Naive thymus-derived CD8-positive, alpha-beta T cell (primary cell): ENCODE measurements around the gene FGF5. TPM values are rescaled to one million over a fixed set of nuclear protein-coding genes. Genes with fewer than 3 reads are reported as not detected.
A peak's percentile ranks its signal among the peaks of the same experiment; 100 is the strongest.
"Not testable (repeated sequence)": the region's sequence is repeated elsewhere in the genome, so short reads cannot be mapped to it uniquely, and the experiment has no call there.

Source experiments
- ATAC-seq, 2 donors: fragments of 150-1000 bp; cut with Tn5 transposase in 1 of 2; sonication (Bioruptor Pico), chemical (Tn5 transposase) in 1 of 2; 1 replicate in 1 of 2; 2 replicates in 1 of 2; pipeline ENCODE4 v1.10.0; 2021; ENCODE audit warnings: mild to moderate bottlenecking in 2 of 2, moderate library complexity in 2 of 2
- POLR2A ChIA-PET: fragments of 350-600 bp; sonication (Branson Sonifier 250); formaldehyde crosslinking; loops from one replicate; lab custom pipeline; 2021; ENCODE audit warnings: antibody characterized with exemption; lab: Charles Lee
- DNase-seq, 10 donors: peaks; one replicate each; pipeline versions ENCODE4 v3.0.0 to v3.0.0-alpha.2; 2020 to 2022
- H3K27ac Mint-ChIP-seq, 10 donors: one replicate each; pipeline ENCODE4 v1.8.0; 2020 to 2022; ENCODE audit warnings: mild to moderate bottlenecking in 10 of 10, mixed read lengths in 10 of 10, moderate library complexity in 4 of 10, inconsistent platforms in 1 of 10
- H3K27me3 Mint-ChIP-seq, 5 donors: one replicate each; pipeline ENCODE4 v1.8.0; 2021 to 2022; ENCODE audit warnings: mixed read lengths in 5 of 5
- H3K36me3 Mint-ChIP-seq, 3 donors: one replicate each; pipeline ENCODE4 v1.8.0; 2020 to 2022; ENCODE audit warnings: mixed read lengths in 3 of 3, mild to moderate bottlenecking in 2 of 3, inconsistent platforms in 1 of 3
- H3K4me1 Mint-ChIP-seq, 4 donors: one replicate each; pipeline ENCODE4 v1.8.0; 2021 to 2022; ENCODE audit warnings: mixed read lengths in 4 of 4
- H3K4me3 Mint-ChIP-seq, 10 donors: one replicate each; pipeline ENCODE4 v1.8.0; 2020 to 2022; ENCODE audit warnings: mild to moderate bottlenecking in 10 of 10, mixed read lengths in 10 of 10, moderate library complexity in 6 of 10, inconsistent platforms in 1 of 10
- H3K9me3 Mint-ChIP-seq, 9 donors: one replicate each; pipeline ENCODE4 v1.8.0; 2020 to 2022; ENCODE audit warnings: mixed read lengths in 9 of 9, mild to moderate bottlenecking in 3 of 9, inconsistent platforms in 1 of 9, moderate library complexity in 1 of 9
- polyA plus RNA-seq, 3 donors: library from polyadenylated mRNA; unstranded; fragments of 300-500 nt; fragmentation: Illumina TruSeq; gene quantifications; one replicate each; pipeline ENCODE4 v1.2.3, GENCODE V29; 2021
- total RNA-seq, 8 experiments: library from RNA in 2 of 8; stranded (reverse) in 2 of 8; gene quantifications; one replicate each; pipeline ENCODE4 v1.2.3 and lab custom pipeline; 2021 to 2026

Gene FGF5
- total and polyA plus RNA-seq, 5 experiments from 2014 or later: not detected

DNA sequence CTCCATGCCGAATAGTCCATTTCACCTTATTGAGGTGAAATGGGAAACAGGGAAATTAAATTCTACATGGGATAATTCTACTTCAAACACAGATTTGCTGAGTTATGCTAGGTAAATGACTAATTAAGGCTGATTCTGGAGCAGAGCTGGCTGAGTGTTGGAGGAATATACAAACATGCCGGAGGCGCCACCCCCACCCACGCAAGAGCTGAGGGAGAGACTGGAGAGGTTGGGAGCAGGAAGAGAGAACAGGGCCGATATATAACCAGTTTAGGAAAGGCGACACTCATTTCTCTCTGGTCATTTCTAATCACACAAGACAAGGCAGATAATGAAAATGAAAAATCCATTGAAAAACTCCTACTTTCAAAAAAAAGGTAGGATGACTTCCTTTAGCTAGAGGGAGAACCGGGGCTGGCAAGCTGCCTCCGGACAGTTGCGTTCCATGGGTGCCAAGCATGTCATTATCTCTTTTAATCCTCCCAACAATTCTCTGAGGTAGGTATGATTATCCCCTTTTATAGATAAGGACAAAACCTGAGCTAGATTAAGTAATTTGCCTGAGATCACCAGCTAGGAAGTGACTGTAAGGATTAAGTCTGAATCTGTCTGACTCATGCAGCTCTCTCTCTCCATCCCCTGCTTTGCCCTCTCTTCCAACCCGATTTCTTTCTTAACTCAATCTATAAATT is 41.5 kb downstream of the FGF5 start:
- Mint-ChIP-seq H3K9me3 (no peaks in the 10 kb centered on the region), H3K4me3 (no peak overlapping the region), H3K27me3 (peaks cover 17 to 28% (median 22%) of the 10 kb centered on the region in 5 donors), H3K4me1 (no peaks in the 10 kb centered on the region), H3K27ac (no peak overlapping the region), H3K36me3 (no peaks in the 10 kb centered on the region)
- ATAC-seq (no peak), DNase-seq (no peak)
- POLR2A ChIA-PET: no interaction called here

DNA sequence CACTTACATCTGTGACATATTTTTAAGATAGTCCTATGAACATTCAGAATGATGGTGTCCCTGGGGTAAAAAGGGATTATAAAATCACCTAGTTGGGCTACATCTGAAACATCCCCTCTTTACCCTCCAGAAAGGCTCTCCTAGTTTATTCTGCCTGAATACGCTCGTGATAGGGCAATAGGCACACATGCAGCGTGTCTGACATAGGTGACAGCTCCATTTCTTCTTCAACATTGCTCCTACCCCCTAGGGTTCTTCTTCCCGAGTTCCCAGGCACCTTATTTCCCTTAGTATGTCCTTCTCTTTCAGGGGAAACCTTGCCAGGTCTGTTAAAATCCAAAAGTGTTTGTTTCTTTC is 42.0 kb downstream of the FGF5 start:
- Mint-ChIP-seq H3K36me3 (no peaks in the 10 kb centered on the region), H3K9me3 (no peaks in the 10 kb centered on the region), H3K4me1 (no peaks in the 10 kb centered on the region), H3K27me3 (peaks cover 17 to 28% (median 22%) of the 10 kb centered on the region in 5 donors), H3K27ac (no peak overlapping the region), H3K4me3 (no peak overlapping the region)
- POLR2A ChIA-PET: no interaction called here
- ATAC-seq (no peak), DNase-seq (no peak)

DNA sequence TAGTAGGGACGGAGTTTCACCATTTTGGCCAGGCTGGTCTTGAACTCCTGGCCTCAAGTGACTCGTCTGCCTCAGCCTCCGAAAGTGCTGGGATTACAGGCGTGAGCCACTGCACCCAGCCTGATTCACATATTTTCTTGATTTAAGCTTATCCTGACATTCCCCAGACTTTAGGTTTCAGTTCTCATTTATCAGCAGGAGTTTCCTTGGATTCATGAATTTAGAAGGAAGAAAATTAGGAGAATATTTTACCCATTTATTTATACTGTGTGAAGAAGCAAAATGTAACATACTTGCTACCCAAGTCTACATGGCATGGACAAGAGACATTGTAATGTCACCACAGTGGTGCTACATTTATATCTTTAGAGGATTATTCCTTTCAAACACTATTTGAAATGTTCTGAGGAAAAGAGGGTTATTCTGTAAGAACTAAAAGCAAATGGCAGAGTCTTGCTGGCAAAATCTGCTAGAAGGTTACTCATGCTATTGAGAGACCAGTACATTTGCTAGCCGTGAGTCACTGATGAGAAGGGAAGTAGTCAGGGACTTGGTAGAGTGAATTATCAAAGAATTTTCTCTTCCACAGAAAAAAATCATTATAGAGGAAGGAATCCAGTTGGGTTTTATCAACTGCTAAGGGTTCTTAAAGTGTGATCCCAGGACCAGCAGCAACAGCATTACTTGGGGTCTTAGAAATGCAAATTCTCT is 43.0 kb downstream of the FGF5 start:
- DNase-seq (no peak), ATAC-seq (no peak)
- Mint-ChIP-seq H3K4me1 (no peaks in the 10 kb centered on the region), H3K4me3 (no peak overlapping the region), H3K9me3 (no peaks in the 10 kb centered on the region), H3K27me3 (peaks cover 17 to 28% (median 22%) of the 10 kb centered on the region in 5 donors), H3K36me3 (no peaks in the 10 kb centered on the region), H3K27ac (no peak overlapping the region)
- POLR2A ChIA-PET: no interaction called here

DNA sequence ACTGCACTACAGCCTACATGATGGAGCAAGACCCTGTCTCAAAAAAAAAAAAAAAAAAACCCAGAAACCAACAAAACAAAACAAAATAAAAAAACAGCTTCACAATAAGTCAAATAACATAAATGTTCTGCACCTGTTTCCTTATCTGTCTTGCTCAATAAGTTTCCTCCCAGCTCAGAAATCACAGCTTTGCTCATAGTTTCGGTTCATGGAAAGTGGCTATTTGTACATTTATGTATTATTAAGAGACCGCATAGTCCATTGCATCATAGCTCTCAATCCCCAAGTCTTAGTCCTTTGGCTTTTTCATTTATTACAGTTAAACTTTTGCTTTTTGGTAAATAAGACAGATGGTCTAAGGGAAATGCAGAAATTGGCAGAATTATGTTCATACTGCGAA is 44.7 kb downstream of the FGF5 start:
- H3K9me3 Mint-ChIP-seq: no peaks in the 10 kb centered on the region
- ATAC-seq (no peak), DNase-seq (no peak)
- H3K27ac Mint-ChIP-seq: no peak overlapping the region
- H3K36me3 Mint-ChIP-seq: no peaks in the 10 kb centered on the region
- POLR2A ChIA-PET: no interaction called here
- H3K27me3 Mint-ChIP-seq: peaks cover 14 to 27% (median 21%) of the 10 kb centered on the region in 5 donors
- H3K4me1 Mint-ChIP-seq: no peaks in the 10 kb centered on the region
- no peak overlapping the region for H3K4me3 Mint-ChIP-seq

DNA sequence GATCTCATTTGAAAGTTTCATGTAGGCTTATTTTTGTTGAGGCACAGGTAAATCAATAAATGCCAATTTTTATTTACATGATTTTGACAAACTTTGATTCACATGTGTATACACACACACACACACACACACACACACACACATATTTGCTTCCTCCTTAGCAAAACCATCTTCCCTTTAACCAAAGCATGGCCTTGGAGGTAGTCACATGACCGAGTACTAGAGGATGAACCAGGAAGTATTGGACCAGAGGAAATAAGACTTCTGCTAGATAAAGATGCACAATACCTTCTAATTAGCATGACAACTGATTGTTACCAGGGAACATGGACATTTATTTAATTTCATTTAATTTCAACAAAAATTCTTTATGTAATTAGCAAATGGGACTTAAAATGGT is 45.7 kb downstream of the FGF5 start:
- no peak overlapping the region for H3K4me3 Mint-ChIP-seq
- H3K36me3 Mint-ChIP-seq: no peaks in the 10 kb centered on the region
- POLR2A ChIA-PET: no interaction called here
- no peak overlapping the region for H3K27ac Mint-ChIP-seq
- ATAC-seq (no peak), DNase-seq (no peak)
- peaks cover 10 to 26% (median 16%) of the 10 kb centered on the region in 5 donors for H3K27me3 Mint-ChIP-seq
- H3K4me1 Mint-ChIP-seq: no peaks in the 10 kb centered on the region
- H3K9me3 Mint-ChIP-seq: no peaks in the 10 kb centered on the region

DNA sequence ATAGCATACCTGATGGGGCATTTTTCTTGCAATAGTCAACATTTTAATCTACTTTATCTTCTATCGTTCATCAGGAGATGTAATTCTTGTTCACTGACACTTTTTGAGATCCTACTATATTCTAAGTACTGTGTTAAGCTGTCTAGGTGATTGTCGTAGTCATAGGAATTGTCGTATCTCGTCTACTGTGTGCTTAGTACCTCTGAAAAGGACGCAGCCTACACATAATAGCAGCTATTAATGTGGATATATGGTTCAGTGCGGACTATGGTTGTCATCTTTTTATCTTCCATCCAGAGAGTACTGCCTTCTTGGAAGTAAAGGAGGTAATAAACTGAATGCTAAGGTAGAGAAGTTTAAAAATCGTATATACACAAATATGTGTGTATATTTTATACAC is 47.2 kb downstream of the FGF5 start:
- Mint-ChIP-seq H3K9me3 (no peaks in the 10 kb centered on the region), H3K27ac (no peak overlapping the region), H3K36me3 (no peaks in the 10 kb centered on the region), H3K4me3 (no peak overlapping the region), H3K27me3 (peaks cover 1 to 22% (median 6%) of the 10 kb centered on the region in 5 donors), H3K4me1 (no peaks in the 10 kb centered on the region)
- no peak for DNase-seq
- no peak for ATAC-seq
- POLR2A ChIA-PET: no interaction called here

DNA sequence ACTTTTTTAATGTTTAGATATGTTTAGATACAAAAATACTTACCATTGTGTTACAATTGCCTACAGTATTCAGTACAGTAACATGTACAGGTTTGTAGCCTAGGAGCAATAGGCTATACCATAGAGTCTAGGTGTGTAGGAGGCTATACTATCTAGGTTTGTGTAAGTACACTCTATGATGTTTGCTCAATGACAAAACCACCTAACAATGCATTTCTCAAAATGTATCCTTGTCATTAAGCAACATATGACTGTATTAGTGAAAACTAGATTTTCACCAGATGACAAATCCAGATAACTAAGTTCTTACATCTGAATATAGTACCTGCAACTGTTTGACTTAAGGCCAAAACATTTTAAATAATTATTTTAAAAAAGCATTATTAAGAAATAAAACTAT is 49.4 kb downstream of the FGF5 start:
- H3K27me3 Mint-ChIP-seq: peaks cover 0 to 12% (median 0%) of the 10 kb centered on the region in 5 donors
- POLR2A ChIA-PET, H3K4me1 Mint-ChIP-seq, DNase-seq, H3K4me3 Mint-ChIP-seq, H3K9me3 Mint-ChIP-seq, ATAC-seq, H3K27ac Mint-ChIP-seq, H3K36me3 Mint-ChIP-seq: not testable (repeated sequence)

DNA sequence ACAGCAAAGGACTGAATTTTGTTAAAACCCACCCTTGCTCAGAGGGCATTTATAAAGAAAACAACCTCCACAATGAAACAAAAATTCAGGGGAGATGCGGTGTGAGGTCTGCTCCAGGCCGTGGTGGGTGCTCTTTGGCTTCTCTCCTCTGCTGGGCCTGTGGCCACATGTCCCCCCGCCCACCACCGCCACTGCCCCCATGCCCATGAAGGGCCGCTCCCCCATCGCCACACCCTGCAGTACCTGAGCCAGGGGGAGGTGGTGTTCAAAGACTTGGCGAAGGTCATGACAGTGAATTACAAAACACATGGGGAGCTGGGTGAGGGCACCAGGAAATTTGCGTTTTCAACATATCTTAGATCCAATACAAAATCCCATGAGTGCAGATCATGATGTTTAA is 54.9 kb downstream of the FGF5 start:
- Mint-ChIP-seq H3K36me3 (no peaks in the 10 kb centered on the region), H3K27me3 (peaks cover 0 to 17% (median 2%) of the 10 kb centered on the region in 5 donors), H3K4me3 (no peak overlapping the region), H3K4me1 (peaks cover 0 to 7% (median 4%) of the 10 kb centered on the region in 4 donors), H3K9me3 (no peaks in the 10 kb centered on the region), H3K27ac (peak overlapping the region in 1 of 10 donors; percentile 30)
- ATAC-seq: no peak
- no peak for DNase-seq
- POLR2A ChIA-PET: no interaction called here

DNA sequence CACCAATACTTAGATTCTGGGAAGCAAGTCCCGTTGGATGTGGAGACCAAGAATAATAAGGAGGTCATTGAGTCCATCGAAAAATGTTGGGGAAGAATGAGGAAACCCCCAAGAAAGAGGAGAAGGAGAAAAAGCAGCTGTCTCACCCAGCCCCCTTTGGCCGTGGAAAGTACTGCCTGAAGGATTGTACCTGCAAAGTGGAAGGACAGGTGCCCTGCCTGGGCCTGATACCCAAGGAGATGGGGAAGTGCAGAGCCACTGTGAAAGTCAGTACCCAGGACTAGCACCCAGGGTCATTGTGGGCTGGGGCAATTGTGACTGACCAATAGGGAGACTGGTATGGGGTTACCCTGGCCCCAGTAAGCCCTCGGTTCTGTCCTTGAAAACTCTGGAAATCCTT is 55.3 kb downstream of the FGF5 start:
- Mint-ChIP-seq H3K27ac (peak overlapping the region in 1 of 10 donors; percentile 30), H3K36me3 (no peaks in the 10 kb centered on the region), H3K4me1 (peaks cover 0 to 7% (median 4%) of the 10 kb centered on the region in 4 donors), H3K4me3 (no peak overlapping the region), H3K9me3 (no peaks in the 10 kb centered on the region), H3K27me3 (peaks cover 0 to 15% (median 2%) of the 10 kb centered on the region in 5 donors)
- no peak for DNase-seq
- ATAC-seq: no peak
- POLR2A ChIA-PET: no interaction called here

DNA sequence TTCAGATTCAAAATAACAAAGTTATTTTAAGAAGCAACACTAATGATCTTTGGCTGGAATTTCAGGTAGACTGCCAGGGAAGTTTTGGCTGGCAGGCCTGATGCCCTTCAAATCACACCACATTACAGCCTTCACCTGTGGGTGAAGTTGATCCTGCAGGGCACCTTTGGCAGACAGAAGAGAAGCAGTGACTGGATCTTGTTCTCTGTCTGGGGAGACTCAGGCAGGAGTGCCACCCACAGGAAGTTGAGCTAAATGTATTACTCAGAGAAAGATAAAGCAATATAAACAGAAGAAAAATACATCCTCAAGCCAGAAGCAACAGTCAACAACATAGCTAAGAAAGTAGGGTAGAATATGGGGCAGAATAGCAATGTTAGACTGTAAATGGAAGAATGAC is 56.3 kb downstream of the FGF5 start:
- H3K27ac Mint-ChIP-seq: peak overlapping the region in 1 of 10 donors; percentile 66
- H3K9me3 Mint-ChIP-seq: no peaks in the 10 kb centered on the region
- peaks cover 0 to 7% (median 4%) of the 10 kb centered on the region in 4 donors for H3K4me1 Mint-ChIP-seq
- ATAC-seq (peak in 1 of 2 donors; percentile 54), DNase-seq (peak in 2 of 10 donors; percentile 18 to 22)
- POLR2A ChIA-PET: no interaction called here
- peaks cover 0 to 12% (median 2%) of the 10 kb centered on the region in 5 donors for H3K27me3 Mint-ChIP-seq
- H3K4me3 Mint-ChIP-seq: no peak overlapping the region
- H3K36me3 Mint-ChIP-seq: no peaks in the 10 kb centered on the region

DNA sequence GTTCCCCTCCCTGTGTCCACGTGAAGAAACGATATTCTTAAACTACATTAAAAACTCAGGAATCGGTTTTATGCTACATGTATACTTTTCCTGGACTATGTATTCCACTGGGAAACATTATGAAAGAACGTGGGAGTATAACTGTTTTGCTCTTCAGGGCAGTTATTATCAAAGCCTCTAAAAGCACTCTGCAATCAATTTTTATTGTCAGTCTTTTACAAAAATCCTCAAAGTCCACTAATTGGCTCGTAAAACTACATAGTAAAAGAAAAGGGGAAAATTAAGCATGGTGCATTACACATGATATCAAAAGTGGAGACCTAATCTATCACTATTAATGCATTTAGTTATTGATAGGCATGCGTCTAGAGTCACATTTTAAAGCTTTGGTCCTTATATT is 57.7 kb downstream of the FGF5 start:
- no peak overlapping the region for H3K27ac Mint-ChIP-seq
- POLR2A ChIA-PET: no interaction called here
- no peak overlapping the region for H3K4me3 Mint-ChIP-seq
- ATAC-seq (no peak), DNase-seq (no peak)
- no peaks in the 10 kb centered on the region for H3K9me3 Mint-ChIP-seq
- peaks cover 0 to 10% (median 0%) of the 10 kb centered on the region in 5 donors for H3K27me3 Mint-ChIP-seq
- no peaks in the 10 kb centered on the region for H3K36me3 Mint-ChIP-seq
- H3K4me1 Mint-ChIP-seq: peaks cover 0 to 7% (median 4%) of the 10 kb centered on the region in 4 donors

DNA sequence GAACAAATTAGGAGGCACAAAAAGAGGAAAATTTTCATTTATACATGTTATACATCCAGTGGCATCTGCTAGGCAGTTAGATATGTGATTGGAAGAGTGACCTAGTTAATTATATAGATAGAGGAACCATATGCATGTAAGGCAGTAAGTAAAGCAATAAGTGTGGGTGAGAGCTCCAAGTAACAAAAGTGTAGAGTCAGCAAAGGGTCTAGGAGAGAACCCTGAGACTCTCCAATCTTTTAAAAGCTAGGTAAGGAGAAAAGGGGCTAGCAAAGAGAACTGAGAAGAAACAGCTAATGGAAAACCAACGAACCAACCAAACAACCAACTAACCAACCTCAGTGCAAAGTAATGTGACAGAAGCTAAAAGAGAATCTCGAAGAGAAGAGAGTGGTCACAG is 65.2 kb downstream of the FGF5 start:
- DNase-seq: no peak
- Mint-ChIP-seq H3K36me3 (no peaks in the 10 kb centered on the region), H3K4me3 (no peak overlapping the region), H3K27me3 (peaks cover 0 to 11% (median 0%) of the 10 kb centered on the region in 5 donors), H3K4me1 (peaks cover 3 to 13% (median 13%) of the 10 kb centered on the region in 4 donors), H3K27ac (no peak overlapping the region), H3K9me3 (no peaks in the 10 kb centered on the region)
- ATAC-seq: no peak
- POLR2A ChIA-PET: interaction anchor here (1.0 kb wide), 1 partner anchor 129 kb away, joined by 3 read pairs; no protein-coding TSS in a partner anchor

DNA sequence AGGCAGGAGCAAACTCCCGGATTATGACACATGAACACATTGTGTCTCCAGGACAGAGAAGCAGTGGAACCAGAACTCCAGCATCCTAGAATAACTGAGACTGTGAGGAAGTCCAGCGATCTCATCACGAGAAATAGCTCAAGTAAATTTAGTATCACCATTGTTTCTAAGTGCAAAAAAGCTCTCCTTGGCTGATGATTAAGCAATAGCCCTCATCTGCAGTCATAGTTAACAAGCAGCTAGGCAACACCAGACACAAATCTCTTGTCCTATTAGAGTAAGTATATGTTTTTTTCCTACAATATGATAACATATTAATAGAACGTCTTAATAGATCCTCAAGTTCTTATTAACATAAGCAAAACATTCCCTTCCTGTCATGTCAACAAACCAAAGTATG is 66.7 kb downstream of the FGF5 start:
- Mint-ChIP-seq H3K27ac (no peak overlapping the region), H3K4me1 (peaks cover 3 to 14% (median 13%) of the 10 kb centered on the region in 4 donors), H3K4me3 (no peak overlapping the region), H3K9me3 (no peaks in the 10 kb centered on the region), H3K36me3 (no peaks in the 10 kb centered on the region), H3K27me3 (peaks cover 0 to 14% (median 0%) of the 10 kb centered on the region in 5 donors)
- no peak for ATAC-seq
- DNase-seq: no peak
- POLR2A ChIA-PET: no interaction called here
